Effector memory CD8-positive, alpha-beta T cell (primary cell): ENCODE results near the gene MRPS12.
"Not testable (repeated sequence)": the region's sequence is repeated elsewhere in the genome, so short reads cannot be mapped to it uniquely, and the experiment has no call there.

Experiments used
- ATAC-seq: fragments of 150-1000 bp; cut with Tn5 transposase; replicated peaks from 2 replicates; pipeline ENCODE4 v1.10.0; 2021; ENCODE audit warnings: mild to moderate bottlenecking, moderate library complexity
- DNase-seq, 3 experiments: peaks; one replicate each; pipeline ENCODE4 v3.0.0; 2021
- H3K27ac Mint-ChIP-seq, 2 donors: one replicate each; pipeline ENCODE4 v1.8.0; 2022; ENCODE audit warnings: mild to moderate bottlenecking in 2 of 2, mixed read lengths in 2 of 2, moderate library complexity in 2 of 2
- H3K27me3 Mint-ChIP-seq, 2 donors: one replicate each; pipeline ENCODE4 v1.8.0; 2022; ENCODE audit warnings: mixed read lengths in 2 of 2
- H3K36me3 Mint-ChIP-seq: one replicate; pipeline ENCODE4 v1.8.0; 2022; ENCODE audit warnings: mild to moderate bottlenecking, moderate library complexity, mixed read lengths; ENCODE audit not compliant: insufficient read depth
- H3K4me1 Mint-ChIP-seq, 2 donors: one replicate each; pipeline ENCODE4 v1.8.0; 2022; ENCODE audit warnings: low read depth in 2 of 2, mixed read lengths in 2 of 2
- H3K4me3 Mint-ChIP-seq, 2 donors: one replicate each; pipeline ENCODE4 v1.8.0; 2022; ENCODE audit warnings: mild to moderate bottlenecking in 2 of 2, mixed read lengths in 2 of 2, moderate library complexity in 2 of 2
- H3K9me3 Mint-ChIP-seq, 2 donors: one replicate each; pipeline ENCODE4 v1.8.0; 2022; ENCODE audit warnings: mixed read lengths in 2 of 2
- total RNA-seq, 9 experiments: gene quantifications; one replicate each; lab custom pipeline; 2026; lab: John Stamatoyannopoulos, UW

MRPS12 gene
- 6.3 to 62.9 (median 25.7) reads per million in 9 experiments for total RNA-seq

DNA sequence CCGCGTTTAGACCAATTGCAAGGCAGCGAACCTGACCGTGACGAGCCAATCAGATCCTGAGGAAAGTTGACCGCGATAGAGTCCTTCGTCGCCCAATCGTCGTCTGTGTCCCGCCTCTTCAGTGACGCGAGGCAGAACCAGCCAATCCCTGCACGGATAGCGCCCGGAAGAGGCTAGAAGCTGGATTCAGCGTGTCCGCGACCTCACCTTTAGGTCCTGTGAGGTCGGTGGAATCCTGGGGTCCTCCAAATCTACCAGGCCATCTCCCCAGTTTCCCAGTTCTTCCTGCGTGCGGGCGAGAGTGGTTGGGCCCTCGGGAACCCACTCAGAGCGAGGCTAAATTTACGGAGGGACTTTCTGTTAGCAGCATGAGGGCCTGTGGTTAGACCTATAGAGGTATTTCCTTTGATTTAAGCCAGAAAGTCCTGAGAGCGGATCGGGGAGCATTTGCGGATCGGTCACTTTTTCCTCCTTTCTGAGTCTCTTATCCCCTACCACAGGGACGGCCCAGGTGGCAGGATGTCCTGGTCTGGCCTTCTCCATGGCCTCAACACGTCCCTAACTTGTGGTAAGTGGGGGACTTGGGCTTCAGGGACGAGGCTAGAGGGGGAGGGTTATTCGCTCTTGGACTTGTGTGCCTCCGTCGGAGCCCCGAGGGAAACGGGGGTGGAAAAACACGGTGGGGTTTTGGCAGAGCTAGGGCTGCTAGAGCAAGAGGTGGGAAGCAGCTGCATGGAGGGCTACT lies at the start of gene MRPS12:
MRPS12 (plus strand) TSS at position 169 of the 745 bp plus-strand sequence; CDS start at position 520, 351 bp downstream.
- Mint-ChIP-seq H3K4me1 (peaks cover 43 to 48% of the 10 kb centered on the region in 2 donors), H3K27me3 (no peaks in the 10 kb centered on the region), H3K9me3 (no peaks in the 10 kb centered on the region), H3K27ac (peak within 1 kb of the TSS; percentile 98 to 99), H3K4me3 (peak within 1 kb of the TSS; percentile 96 to 98), H3K36me3 (peaks cover 31% of the 10 kb centered on the region)
- ATAC-seq (peak; percentile 91), DNase-seq (peak in 2 of 3 experiments; percentile 97 to 98)

- peak overlapping the region in 1 of 2 donors; percentile 78 for H3K27ac Mint-ChIP-seq
- no peak for ATAC-seq
Measured at GRCh38 chr19:38883286-38883685, 47.5 kb upstream of the MRPS12 start.

DNA sequence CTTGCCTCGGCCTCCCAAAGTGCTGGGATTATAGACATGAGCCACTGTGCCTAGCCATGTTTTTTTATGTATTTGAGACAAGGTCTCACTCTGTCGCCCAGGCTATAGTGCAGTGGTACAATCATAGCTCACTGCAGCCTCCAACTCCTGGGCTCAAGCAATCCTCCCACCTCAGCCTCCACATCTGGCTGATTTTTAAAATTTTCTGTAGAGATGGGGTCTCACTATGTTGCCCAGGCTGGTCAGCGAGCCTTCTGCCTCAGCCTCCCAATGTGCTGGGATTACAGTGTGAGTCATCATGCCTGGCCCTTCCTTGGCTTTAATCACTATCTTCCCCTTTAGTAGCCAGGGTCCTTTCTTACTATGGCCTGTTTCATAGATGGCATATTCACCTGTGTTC lies 46.1 kb upstream of the MRPS12 start:
- Mint-ChIP-seq H3K36me3 (peaks cover 62% of the 10 kb centered on the region), H3K27ac (peak overlapping the region in 1 of 2 donors; percentile 73)
- ATAC-seq, H3K9me3 Mint-ChIP-seq, H3K4me3 Mint-ChIP-seq, DNase-seq, H3K27me3 Mint-ChIP-seq, H3K4me1 Mint-ChIP-seq: not testable (repeated sequence)

More at GRCh38 chr19:38883286-38883685, 47.5 kb upstream of the MRPS12 start:
- no peaks in the 10 kb centered on the region for H3K27me3 Mint-ChIP-seq
- no peak overlapping the region for H3K4me3 Mint-ChIP-seq
- H3K9me3 Mint-ChIP-seq, result no peaks in the 10 kb centered on the region
- peaks cover 58% of the 10 kb centered on the region for H3K36me3 Mint-ChIP-seq
- peaks cover 8 to 18% of the 10 kb centered on the region in 2 donors for H3K4me1 Mint-ChIP-seq
- no peak for DNase-seq

DNA sequence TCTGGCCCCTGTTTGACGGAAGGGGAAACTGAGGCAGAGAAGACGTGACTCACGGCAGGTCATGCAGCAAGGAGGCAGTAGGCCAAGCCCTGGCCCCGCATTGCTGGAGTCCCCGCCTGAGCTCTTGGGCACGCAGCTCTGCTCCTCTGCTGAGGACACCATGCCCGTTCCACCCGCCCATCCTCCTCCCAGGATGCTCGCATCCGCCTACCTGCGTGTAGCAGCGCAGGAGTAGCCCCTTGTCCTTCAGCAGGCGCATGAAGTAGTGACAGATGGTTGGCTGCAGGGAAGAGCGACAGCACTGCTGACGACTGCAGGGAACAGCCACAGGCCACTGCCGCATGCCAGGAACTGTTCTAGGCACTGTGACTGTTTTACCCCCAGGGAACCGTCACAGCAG lies 41.9 kb upstream of the MRPS12 start:
- Mint-ChIP-seq H3K4me1 (peaks cover 0 to 2% of the 10 kb centered on the region in 2 donors), H3K27me3 (no peaks in the 10 kb centered on the region), H3K9me3 (no peaks in the 10 kb centered on the region), H3K27ac (no peak overlapping the region), H3K4me3 (no peak overlapping the region), H3K36me3 (peaks cover 60% of the 10 kb centered on the region)
- DNase-seq (no peak), ATAC-seq (no peak)

DNA sequence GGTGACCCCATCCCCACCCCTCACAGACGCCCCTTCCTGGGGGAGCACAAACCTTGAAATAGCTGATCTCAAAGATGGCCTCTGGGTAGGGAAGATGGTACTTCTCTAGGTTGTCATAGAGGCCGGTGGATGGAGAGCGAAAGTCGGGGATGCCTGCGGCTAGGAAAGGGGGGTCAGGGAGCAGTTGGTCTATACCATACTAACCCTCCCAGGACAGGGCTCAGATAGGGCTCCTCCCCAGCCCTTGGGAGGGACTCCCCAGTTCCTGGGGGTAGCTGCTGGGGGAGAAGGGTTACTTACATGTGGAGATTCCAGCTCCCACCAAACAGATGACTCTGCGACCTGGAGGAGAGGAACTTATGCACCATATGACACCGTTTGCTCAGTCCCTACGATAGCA lies 40.9 kb upstream of the MRPS12 start:
- Mint-ChIP-seq H3K27ac (no peak overlapping the region), H3K4me1 (peaks cover 4 to 5% of the 10 kb centered on the region in 2 donors), H3K27me3 (no peaks in the 10 kb centered on the region), H3K36me3 (peaks cover 61% of the 10 kb centered on the region), H3K4me3 (no peak overlapping the region), H3K9me3 (no peaks in the 10 kb centered on the region)
- ATAC-seq (no peak), DNase-seq (no peak)

- DNase-seq (no peak), ATAC-seq (no peak)
- Mint-ChIP-seq H3K4me1 (peaks cover 5 to 10% of the 10 kb centered on the region in 2 donors), H3K27me3 (no peaks in the 10 kb centered on the region), H3K9me3 (no peaks in the 10 kb centered on the region), H3K27ac (peak overlapping the region in 1 of 2 donors; percentile 4), H3K36me3 (peaks cover 56% of the 10 kb centered on the region), H3K4me3 (no peak overlapping the region)
Measured at GRCh38 chr19:38890686-38891085, 40.1 kb upstream of the MRPS12 start.

- no peak overlapping the region for H3K27ac Mint-ChIP-seq
- H3K27me3 Mint-ChIP-seq, result no peaks in the 10 kb centered on the region
- H3K4me1 Mint-ChIP-seq, result peaks cover 8 to 12% of the 10 kb centered on the region in 2 donors
- peaks cover 52% of the 10 kb centered on the region for H3K36me3 Mint-ChIP-seq
- no peak for ATAC-seq
- H3K9me3 Mint-ChIP-seq, result no peaks in the 10 kb centered on the region
- DNase-seq, result no peak
- H3K4me3 Mint-ChIP-seq, result no peak overlapping the region
Measured at GRCh38 chr19:38891771-38892170, 39.0 kb upstream of the MRPS12 start.

GRCh38 chr19:38892841-38893240 lies 37.9 kb upstream of the MRPS12 start:
- Mint-ChIP-seq H3K27me3 (no peaks in the 10 kb centered on the region), H3K36me3 (peaks cover 46% of the 10 kb centered on the region), H3K27ac (peak overlapping the region in 1 of 2 donors; percentile 59), H3K9me3 (no peaks in the 10 kb centered on the region), H3K4me3 (no peak overlapping the region), H3K4me1 (peaks cover 15 to 16% of the 10 kb centered on the region in 2 donors)
- ATAC-seq, result no peak
- no peak for DNase-seq

DNA sequence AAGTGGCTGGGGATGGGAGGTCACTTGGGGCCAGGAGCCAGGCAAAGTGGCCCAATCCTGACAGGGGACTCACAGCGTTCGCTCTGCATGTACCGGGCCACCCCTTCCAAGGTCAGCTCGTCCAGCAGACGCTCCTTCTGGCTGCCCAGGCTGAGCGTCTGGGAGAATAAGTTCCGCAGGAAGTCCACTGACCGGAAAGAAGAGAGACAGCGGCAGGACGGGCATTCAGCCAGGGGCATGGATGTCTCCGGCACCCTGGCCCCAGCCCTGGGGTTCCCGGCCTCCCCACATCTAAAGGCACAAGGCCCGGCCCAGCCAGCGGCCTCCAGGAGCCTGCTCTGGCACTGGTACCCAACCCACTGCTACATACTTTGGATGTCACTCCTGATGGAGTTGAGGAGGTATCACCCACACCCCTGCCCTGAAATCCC lies 37.4 kb upstream of the MRPS12 start:
- H3K27ac Mint-ChIP-seq, result peak overlapping the region in 1 of 2 donors; percentile 59
- no peak for DNase-seq
- H3K4me1 Mint-ChIP-seq, result peaks cover 19 to 21% of the 10 kb centered on the region in 2 donors
- no peak overlapping the region for H3K4me3 Mint-ChIP-seq
- no peak for ATAC-seq
- no peaks in the 10 kb centered on the region for H3K9me3 Mint-ChIP-seq
- no peaks in the 10 kb centered on the region for H3K27me3 Mint-ChIP-seq
- H3K36me3 Mint-ChIP-seq, result peaks cover 42% of the 10 kb centered on the region

- no peak for DNase-seq
- Mint-ChIP-seq H3K4me3 (no peak overlapping the region), H3K4me1 (peaks cover 27 to 28% of the 10 kb centered on the region in 2 donors), H3K36me3 (peaks cover 45% of the 10 kb centered on the region), H3K27me3 (no peaks in the 10 kb centered on the region), H3K27ac (peak overlapping the region; percentile 13 to 74), H3K9me3 (no peaks in the 10 kb centered on the region)
- ATAC-seq, result no peak
Measured at GRCh38 chr19:38894968-38895367, 35.8 kb upstream of the MRPS12 start.

GRCh38 chr19:38898788-38899446 lies 31.8 kb upstream of the MRPS12 start:
- peak in 1 of 3 experiments; percentile 75 for DNase-seq
- Mint-ChIP-seq H3K4me1 (peaks cover 36 to 41% of the 10 kb centered on the region in 2 donors), H3K36me3 (peaks cover 28% of the 10 kb centered on the region), H3K27ac (peak overlapping the region; percentile 99 to 100), H3K27me3 (no peaks in the 10 kb centered on the region), H3K4me3 (peak overlapping the region; percentile 91 to 96), H3K9me3 (no peaks in the 10 kb centered on the region)
- peak; percentile 53 for ATAC-seq

- H3K9me3 Mint-ChIP-seq, result no peaks in the 10 kb centered on the region
- DNase-seq (peak; percentile 97 to 99 (median 98)), ATAC-seq (peak; percentile 82)
- no peaks in the 10 kb centered on the region for H3K27me3 Mint-ChIP-seq
- peak within 1 kb of the TSS; percentile 99 to 100 for H3K27ac Mint-ChIP-seq
- H3K4me3 Mint-ChIP-seq, result peak within 1 kb of the TSS; percentile 91 to 96
- peaks cover 39 to 44% of the 10 kb centered on the region in 2 donors for H3K4me1 Mint-ChIP-seq
- H3K36me3 Mint-ChIP-seq, result peaks cover 30% of the 10 kb centered on the region
Measured at GRCh38 chr19:38899447-38900201, 31.1 kb upstream of the MRPS12 start, which contains the start of the genes NFKBIB and SIRT2. Gene NFKBIB (plus strand): TSS chr19:38899969. CDS start chr19:38900033, 64 bp downstream. Gene SIRT2 (minus strand): TSS chr19:38899618. CDS start chr19:38899521, 97 bp downstream.

- H3K27me3 Mint-ChIP-seq, result no peaks in the 10 kb centered on the region
- H3K36me3 Mint-ChIP-seq, result peaks cover 32% of the 10 kb centered on the region
- H3K9me3 Mint-ChIP-seq, result no peaks in the 10 kb centered on the region
- H3K27ac Mint-ChIP-seq, result peak overlapping the region; percentile 99 to 100
- H3K4me3 Mint-ChIP-seq, result peak overlapping the region; percentile 91 to 96
- ATAC-seq (no peak), DNase-seq (no peak)
- H3K4me1 Mint-ChIP-seq, result peaks cover 36 to 42% of the 10 kb centered on the region in 2 donors
Measured at GRCh38 chr19:38900202-38900629, 30.5 kb upstream of the MRPS12 start.
